GM18499 (cell line): Measurements from ENCODE around the gene SNX7.

Experiments
- ATAC-seq: cut with Tn5 transposase; IDR thresholded peaks from one replicate; pipeline ENCODE4 v1.9.1; 2021; ENCODE audit warnings: moderate number of reproducible peaks; ENCODE audit not compliant: insufficient read depth, unreplicated experiment

The SNX7 gene

GRCh38 chr1:98761219-98761865 lies 99.8 kb downstream of the SNX7 start:
- no peak for ATAC-seq

GRCh38 chr1:98763488-98764150 lies 102.1 kb downstream of the SNX7 start:
- no peak for ATAC-seq

- no peak for ATAC-seq
Measured at GRCh38 chr1:98764485-98764884, 103.0 kb downstream of the SNX7 start.

GRCh38 chr1:98766255-98766654 lies 104.7 kb downstream of the SNX7 start:
- peak; percentile 95 for ATAC-seq

GRCh38 chr1:98769162-98769561 lies 107.6 kb downstream of the SNX7 start:
- ATAC-seq, result no peak

- ATAC-seq, result no peak
Measured at GRCh38 chr1:98781906-98782305, 120.4 kb downstream of the SNX7 start.

GRCh38 chr1:98783821-98784220 lies 122.3 kb downstream of the SNX7 start:
- ATAC-seq, result no peak

- no peak for ATAC-seq
Measured at GRCh38 chr1:98791498-98791897, 130.0 kb downstream of the SNX7 start.

GRCh38 chr1:98792123-98792522 lies 130.6 kb downstream of the SNX7 start:
- ATAC-seq, result no peak

- no peak for ATAC-seq
Measured at GRCh38 chr1:98793136-98793535, 131.6 kb downstream of the SNX7 start.

- peak; percentile 87 for ATAC-seq
Measured at GRCh38 chr1:98794196-98794886, 132.8 kb downstream of the SNX7 start.

GRCh38 chr1:98796049-98796448 lies 134.5 kb downstream of the SNX7 start:
- ATAC-seq, result no peak

GRCh38 chr1:98797506-98797905 lies 136.0 kb downstream of the SNX7 start:
- ATAC-seq, result no peak
